ENCODE data around the gene ALDH1A2.

Gene ALDH1A2

DNA sequence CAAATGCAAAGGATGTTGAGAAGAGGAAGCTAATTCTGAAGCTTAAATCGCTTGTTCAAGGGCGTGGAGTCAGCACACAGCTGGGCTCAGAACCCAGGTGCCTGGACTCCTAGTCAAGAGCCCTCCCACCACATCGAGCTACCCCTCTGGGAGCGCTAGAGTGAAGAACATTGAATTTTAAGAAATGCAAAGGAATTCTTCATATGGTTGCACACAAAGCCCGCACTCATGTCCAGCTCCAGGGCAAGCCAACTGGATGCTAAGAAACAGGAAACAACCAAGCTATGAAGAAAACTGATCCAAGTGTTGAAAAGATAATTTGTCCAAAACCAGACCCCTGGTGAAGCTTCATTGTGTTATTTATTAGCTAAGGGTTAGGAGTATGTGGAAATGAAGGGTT, 122.3 kb downstream of the ALDH1A2 start:
- DNase-seq (ENCODE audit: low spot score) = no peak

DNA sequence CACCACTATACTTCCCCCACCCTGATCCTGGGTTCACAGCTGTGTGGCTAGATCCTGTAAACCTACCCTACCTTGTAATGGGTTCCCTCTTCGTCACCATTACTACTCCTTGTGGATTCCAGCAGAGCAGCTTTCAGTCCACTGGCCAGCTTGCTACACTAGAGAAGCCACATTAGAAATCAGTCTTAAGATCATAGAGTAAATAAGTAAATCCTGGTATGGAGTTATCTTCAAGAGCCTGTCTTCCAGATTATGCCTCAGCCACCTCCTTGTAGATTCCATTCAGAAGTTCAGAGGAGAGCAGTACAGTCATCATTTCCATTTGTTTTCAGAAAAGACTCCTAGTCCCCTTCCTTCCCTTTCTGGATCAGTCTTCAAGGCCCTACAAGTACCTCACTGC, 123.7 kb downstream of the ALDH1A2 start:
- DNase-seq (ENCODE audit: low spot score) = no peak

DNA sequence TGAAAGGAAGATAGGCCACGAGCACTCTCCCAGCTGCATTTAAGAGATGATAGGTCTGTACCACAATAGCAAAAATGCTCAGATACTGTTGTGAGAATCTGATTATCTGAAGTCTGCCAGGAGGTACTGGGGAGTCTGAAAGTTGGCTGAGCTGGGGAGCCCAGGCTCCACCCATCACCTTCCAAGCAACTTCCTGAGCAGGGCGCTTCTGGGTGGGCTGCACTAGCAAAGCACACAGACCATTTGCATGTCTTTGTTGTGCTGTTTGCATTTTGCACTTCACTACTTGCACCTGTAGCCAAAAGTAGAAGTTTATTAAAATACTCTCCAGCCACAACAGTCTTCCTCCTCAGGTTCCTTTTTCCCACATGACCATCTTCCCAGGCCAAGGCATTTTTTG, 133.2 kb downstream of the ALDH1A2 start:
- no peak for DNase-seq (ENCODE audit: low spot score)

DNA sequence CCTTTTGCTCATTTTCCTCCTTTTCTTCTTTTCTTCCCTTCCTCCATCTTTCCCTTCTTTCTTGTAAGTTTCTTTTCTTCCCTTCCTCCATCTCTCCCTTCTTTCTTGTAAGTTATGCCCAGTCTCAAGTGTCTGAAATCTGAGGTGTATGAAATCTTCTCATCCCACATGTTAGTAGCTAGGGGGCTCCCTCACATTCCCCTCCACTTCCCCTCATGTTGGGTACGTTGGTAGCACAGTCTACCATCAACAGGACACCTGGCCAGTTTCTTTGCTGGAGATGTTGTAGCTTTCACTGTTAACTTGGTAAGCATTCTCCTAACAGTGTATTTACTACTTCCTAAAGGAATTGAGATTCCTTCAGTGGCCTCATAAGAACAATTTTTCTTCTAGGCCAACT, 133.9 kb downstream of the ALDH1A2 start:
- no peak for DNase-seq (ENCODE audit: low spot score)

DNA sequence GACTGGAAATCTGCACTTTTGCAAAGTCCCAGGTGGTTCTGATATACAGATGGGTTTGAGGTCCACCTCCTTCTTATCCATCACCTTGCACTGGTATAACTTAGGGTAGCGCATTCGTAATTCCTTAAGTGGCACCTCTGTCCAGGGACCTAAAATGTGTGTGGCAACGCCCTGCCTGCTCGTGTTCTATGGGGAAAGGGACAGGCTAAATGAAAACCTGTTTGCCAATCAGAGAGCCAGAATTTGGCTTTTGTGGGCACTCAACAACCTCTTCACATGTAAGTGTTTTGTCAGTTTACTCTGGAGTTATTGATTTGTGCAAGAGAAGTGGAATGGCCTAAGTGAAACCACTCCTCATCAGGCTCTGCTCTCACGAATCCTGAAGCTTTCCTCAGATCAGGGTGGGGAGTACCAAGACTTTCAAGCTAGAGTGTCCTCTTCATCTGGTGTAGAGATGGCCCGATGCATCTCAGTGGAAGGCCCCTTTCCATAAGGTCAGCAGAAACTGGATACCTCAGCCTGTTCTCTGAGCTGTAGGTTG, 138.3 kb downstream of the ALDH1A2 start:
- no peak for DNase-seq (ENCODE audit: low spot score)

DNA sequence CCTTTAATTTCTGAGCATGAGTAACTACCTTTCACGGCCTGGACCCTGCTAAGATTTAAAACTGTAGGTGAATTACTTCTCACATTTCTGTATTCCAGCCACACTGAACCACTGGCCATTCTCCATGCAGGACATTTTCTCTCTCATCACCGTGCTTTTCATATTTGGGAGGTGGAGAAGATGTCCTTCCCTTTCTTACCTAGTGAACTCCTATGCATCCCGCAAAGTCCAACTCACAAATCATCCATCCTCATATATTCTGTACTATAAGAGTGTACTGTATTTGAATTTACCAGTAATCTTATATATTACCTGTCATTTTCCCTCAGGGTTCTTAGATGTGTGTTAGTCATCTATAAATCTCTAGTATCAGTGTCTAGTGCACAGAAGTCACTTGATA, 139.9 kb downstream of the ALDH1A2 start:
- DNase-seq (ENCODE audit: low spot score) = no peak

DNA sequence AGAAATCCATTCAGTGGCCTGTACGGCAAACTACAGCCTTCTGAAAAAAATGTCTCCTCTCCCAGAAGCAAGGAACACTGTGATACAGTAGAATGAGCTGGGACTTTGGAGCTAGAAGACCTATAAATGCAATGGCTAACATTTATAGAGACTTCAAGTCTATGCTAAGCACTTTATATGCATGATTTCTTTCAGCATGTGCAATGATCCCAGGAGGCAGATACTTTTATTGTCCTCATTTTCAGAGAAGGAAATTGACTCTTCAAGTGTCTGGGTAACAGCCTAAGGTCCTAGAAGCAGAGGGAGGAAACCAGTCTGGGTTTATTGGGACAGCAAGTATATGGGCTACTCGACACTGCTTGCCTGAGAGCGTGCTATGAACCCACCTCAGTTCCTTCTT, 140.9 kb downstream of the ALDH1A2 start:
- no peak for DNase-seq (ENCODE audit: low spot score)

DNA sequence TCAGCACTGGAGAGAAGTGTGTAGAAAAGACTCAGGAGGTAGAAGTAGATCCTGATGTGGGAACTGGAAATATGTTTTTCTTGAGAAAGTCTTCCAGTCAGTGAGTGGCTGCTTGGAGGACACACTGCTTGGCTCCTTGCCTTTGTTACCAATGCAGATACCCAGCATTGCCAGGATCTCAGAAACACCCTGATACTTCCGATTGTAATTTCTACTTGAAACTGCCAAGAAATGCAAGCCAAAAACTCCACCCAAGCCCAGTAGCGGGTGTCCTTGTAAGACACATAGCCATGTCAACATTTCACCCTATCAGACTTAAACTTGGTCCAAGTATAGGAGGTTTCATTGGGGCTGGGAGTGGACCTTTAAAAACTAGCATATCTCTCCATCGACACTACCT, 141.8 kb downstream of the ALDH1A2 start:
- DNase-seq (ENCODE audit: low spot score) = no peak

DNA sequence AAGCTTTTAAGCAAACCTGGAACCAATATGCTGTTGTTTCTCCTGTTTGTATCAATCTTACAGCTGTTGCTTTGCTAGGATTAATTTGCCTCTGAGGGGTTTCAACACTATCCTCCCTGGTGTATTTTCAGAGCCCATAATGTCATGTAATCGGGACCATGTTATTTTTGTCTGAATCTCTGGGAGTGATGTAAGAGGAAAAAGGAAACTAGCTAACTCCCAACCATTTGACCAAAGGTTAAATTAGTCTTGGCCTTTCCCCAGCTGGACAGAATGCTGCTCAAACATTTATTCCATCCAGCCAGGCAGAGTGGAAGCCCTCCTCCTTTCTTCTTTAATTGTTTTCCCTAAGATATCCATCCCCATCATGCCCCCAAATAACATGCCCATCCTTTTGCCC, 142.2 kb downstream of the ALDH1A2 start:
- DNase-seq (ENCODE audit: low spot score) = no peak

DNA sequence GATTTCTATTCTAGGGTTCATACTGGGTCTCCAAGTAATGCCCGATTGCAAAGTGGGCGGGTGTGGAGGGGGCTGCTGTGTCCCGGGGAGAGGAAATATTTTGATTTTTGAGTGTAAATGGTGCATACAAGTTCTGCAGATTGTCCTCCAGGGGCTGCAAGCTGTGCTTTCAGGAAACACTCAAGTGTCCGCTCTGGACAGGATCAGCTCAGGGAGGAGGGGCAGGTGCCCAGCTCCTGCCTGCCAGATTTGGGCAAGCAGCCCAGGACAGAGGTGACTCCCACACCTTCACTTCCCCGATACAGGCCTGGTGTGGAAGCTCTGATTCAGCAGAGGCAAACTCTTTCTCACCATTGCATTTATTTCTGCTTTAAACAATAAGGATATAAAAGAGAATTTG, 142.7 kb downstream of the ALDH1A2 start:
- no peak for DNase-seq (ENCODE audit: low spot score)

DNA sequence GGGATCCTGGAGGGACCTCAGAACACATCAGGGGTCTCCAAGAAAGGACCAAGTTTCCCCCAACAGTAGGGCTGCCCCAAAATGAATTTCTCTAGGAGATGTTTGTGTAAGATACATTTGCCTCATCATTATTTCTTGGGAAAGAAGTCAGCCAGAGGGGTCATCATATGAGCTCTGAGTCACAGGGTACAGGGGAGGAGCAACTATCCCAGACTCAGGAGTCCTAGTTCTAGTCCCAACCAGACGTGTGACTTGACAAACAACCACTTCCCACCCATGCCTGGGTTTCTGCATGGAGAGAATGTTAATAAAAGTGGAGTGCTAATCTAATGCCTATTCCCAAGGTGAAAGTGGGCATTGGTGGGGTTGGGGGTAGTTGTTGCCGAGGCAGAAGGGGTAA, 144.1 kb downstream of the ALDH1A2 start:
- no peak for DNase-seq (ENCODE audit: low spot score)

DNA sequence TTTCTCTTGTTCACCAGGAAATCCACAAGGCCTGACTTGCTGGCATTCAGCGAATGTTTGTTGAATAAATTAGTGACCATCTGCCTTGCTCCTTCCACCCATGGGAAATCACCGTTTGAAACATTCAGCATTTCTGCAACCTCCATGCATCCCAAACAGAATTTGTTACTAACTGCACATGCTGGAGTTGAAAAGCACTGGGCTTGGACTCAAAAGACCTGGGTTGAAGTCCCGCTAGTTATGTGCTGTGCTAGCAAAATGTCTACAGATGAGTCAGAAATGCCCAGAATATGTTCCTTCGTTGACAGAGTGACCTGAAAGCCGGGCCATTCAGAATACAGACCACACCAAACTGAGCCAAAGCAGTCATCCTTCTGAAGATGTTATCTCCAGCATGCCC, 144.6 kb downstream of the ALDH1A2 start:
- DNase-seq (ENCODE audit: low spot score) = no peak

DNA sequence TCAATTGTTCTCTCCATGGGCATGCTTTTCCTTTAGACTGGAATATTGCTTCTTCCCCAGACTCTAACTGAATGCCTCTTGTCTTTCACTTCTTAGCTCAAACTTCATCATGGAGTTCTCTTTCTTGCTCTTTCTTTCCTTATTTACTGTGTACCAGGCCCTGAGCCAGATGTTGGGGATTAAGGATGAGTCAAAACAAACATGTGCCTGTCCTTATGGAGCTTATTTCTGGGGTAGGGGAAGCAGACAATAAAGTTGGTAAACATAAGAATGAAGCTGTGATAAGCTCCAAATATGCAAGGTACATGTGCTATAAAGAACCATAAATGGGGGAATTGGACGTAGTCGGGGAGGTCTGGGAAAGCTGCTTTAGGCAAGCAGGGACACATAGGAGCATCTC, 145.8 kb downstream of the ALDH1A2 start:
- no peak for DNase-seq (ENCODE audit: low spot score)

DNA sequence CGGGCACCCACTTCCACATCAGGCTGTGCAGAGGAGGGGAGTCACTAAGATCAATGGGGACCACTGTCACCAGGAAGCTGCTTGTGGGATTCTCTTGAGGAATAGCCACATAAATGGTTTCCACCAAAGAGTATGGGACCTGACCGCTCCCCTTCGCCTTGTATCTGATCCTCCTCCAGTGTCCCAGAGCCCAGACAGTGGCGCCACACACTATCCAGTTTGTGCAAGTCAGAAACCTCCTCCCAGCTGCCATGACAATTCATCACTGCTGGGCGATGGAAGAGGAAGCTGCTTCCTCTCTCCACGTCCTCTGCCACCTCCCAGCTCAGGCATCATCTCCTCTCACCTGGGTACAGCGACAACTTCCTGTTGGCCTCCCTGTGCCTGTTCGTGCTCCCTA, 147.5 kb downstream of the ALDH1A2 start:
- DNase-seq (ENCODE audit: low spot score) = no peak

DNA sequence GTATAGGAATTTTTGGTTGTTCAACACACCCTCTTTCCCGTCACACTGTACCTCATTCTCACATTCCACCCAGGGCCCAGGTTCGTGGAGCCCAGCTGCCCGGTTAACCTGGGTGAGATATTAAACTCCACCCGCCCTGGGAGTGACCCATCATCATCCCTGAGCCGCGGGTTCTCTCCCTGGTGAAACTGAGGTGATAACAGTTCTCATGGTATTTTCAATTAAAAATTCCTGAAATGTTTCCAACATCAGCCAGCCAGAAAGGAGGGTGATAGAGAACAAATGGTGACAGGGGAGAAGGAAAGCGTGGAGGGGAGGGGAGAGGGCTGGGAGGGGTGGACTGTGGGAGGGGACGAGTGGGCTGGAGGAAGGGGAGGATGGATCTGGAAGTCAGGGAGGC, 148.8 kb downstream of the ALDH1A2 start:
- no peak for DNase-seq (ENCODE audit: low spot score)

DNA sequence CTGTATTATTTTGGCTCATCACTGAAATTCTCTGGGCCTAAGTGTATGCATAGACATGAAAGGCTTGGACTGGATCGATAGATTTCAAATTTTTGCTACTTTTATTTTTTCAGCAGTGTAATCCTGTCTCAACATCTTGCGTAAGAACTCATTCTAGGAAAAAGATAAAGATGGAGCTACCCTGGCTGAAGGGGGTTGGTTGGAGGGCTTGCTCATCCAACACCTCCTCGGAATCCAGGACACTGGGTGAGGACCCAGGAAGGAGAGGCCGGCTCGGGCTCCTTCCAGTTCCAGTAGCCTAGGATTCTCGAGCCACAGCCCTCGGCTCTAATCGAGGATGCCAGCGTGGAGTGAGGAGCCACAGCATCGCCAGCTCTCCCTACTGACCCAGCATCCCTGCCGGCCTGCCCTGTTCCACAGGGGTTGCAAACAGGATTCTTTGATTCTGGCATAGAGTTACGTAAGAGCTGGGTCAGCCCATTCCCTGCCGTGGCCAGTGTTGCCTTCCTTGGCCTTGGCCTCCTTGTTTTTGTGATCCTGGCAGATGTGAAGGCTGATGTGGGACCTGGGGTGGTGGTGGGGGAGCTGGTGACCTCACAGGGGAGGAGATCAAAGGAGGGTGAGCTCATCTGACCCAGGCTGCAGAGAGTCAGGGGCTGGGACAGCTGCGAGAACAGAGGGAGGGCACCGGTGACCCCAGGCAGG, 149.5 kb downstream of the ALDH1A2 start:
- DNase-seq (ENCODE audit: low spot score) = no peak

DNA sequence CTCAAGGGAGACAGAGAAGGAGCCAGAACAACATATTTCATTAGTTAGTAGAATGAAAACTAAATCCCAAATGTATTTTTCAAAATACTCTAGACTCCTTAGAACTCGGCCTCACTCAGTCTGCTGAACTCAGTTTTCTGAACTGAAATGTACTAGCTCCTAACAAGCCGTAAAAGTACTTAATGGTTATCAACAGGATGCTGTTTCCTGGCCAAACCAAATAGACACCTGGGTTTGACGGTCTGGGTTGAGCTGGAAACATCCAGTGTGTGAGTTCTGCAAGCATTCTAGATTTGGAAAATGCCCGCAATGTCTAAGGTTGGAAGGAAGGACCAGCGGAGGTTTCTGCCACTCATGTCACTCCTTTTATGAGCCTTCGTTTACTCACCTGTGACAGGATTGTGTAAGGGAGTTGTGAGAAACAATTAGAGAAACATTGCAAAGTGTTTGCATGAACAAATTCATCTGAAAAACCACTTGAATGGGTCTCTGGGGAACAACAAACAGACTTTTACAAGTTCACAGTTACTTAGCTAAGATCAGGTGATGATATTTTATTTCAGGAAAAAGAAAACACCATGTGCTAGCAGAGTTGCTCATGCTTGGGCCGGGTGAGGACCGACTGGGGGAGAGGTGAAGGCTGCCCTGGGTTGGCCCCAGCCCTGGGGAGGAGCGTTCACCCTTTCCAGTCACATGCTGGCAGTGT, 151.0 kb downstream of the ALDH1A2 start:
- DNase-seq (ENCODE audit: low spot score) = no peak

DNA sequence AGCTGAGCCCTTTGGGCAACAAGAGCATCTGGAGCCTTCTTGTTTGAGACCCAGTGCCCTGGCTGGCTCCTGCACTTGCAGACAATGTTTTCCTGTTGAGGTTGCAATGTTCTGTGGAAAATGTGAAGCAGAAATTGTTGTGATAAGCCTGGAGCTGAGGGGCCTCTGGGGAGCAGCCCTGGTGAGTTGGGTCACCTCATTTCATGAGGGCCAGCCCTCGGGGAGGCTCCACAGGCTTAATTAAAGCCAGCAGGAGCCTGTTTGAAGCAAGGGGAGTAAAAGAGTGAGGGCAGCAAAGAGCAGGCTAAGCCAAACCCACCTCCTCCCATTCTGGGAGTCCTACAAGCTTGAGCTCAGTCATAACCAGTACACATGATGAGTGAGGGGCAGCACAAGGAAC, 154.3 kb downstream of the ALDH1A2 start:
- no peak for DNase-seq (ENCODE audit: low spot score)

DNA sequence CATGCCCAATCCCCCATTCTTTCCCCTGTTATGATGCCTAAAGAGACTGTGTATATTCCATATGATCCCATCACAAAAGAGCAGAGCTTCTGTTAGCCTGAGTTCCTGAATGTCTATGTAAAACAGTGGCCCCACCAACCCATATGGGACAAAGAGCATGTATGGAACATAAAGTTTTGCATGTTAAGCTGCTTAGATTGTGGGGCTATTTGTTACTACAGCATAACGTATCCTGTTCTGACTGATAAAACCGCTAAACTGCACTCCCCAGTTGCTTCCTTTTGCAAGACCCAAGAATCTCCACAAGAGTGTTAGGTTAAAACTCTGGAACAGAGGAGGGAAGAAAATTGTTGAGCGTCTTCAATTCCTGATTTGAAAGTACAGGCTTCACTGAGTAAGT, 154.8 kb downstream of the ALDH1A2 start:
- no peak for DNase-seq (ENCODE audit: low spot score)

DNA sequence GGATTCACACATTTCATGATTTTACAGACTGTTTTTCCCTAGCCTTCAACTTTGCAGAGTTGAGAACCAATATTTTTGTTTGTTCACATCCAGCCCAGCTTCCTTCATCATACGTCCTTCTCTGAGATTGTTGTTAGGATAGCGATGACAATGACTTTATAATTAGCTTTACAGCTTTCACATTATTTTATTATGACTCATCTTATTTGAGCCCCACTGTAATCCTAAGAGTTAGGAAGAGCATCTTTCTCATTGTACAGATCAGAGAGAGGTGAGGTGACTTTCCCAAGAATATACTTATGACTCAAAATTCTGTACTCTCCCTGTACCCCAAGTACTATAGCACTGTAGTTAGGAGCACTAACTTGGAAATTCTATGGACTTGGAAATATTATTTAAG, 156.1 kb downstream of the ALDH1A2 start:
- no peak for DNase-seq (ENCODE audit: low spot score)

DNA sequence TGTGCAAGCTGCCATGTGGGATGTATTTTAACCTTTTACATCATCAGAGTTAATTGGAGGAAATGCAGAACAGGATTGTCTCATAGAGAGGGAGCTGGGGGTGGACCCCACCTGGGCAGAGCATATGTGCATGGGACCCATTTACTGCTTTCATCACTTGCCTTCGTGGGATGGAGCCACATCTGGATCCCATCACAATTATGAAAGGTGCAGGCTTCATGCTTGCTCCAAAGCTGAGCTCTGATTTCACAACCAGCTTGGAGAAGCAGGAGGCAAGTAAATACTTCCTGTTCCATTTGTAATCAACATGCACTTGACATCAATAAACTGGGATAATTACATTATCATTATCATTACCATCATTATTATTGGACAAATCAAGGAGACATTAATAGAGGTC, 161.9 kb downstream of the ALDH1A2 start:
- no peak for DNase-seq (ENCODE audit: low spot score)
